Amygdala (tissue), 56 donors: ENCODE data around the gene OSTF1.

Experiments used
- DNase-seq, 56 donors: peaks; one replicate each; lab custom pipeline; 2025; lab: John Stamatoyannopoulos, UW

OSTF1 gene

GRCh38 chr9:75083188-75083970 is 4.9 kb upstream of the OSTF1 start:
- DNase-seq, result peak in 23 of 56 donors; percentile 8 to 54 (median 27)

DNA sequence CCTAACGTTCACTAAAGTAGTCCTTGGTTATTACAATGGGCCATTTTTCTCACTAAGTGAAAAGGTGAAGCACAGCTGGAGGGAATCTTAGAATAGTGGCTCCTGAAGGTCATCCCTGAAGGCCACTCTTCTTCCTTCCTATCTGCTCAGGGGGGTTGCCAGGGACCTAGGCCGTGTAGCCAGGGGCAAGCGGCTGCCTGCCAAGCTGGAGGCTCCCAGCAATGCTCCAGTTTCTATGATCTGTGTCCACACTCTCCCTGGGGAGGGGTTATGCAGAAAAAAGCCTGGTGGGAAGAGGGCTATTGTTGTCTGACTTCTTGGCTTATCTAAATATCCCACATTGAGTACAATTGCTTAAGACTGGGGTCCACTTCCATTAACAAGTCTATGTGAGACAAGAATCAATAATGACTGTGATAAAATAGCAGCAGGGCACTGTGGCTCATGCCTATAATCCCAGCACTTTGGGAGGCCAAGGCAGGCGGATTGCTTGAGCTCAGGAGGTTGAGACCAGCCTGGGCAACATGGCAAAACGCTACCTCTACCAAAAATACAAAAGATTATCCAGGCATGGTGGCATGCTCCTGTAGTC is 4.1 kb upstream of the OSTF1 start:
- peak in 1 of 56 donors; percentile 33 for DNase-seq

DNA sequence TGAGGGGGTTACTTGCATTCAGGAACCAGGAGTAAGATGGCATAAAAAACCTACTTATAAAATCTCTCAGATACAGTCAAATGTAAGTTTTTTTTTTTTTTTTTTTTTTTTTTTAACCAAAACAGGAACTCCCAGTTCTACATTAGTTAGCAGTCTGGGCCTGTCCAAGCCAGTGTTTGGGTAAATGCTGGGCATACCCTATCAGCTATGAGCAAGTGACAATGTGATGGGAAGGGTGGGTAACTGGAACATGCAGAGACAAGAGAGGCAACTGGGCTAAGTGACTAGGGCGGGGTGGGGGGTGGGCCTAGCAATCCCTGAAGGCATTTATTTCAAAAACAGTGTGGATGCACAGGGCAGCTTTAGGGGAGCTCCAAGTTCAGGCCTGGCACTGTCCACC is 2.7 kb upstream of the OSTF1 start:
- DNase-seq, result no peak

DNA sequence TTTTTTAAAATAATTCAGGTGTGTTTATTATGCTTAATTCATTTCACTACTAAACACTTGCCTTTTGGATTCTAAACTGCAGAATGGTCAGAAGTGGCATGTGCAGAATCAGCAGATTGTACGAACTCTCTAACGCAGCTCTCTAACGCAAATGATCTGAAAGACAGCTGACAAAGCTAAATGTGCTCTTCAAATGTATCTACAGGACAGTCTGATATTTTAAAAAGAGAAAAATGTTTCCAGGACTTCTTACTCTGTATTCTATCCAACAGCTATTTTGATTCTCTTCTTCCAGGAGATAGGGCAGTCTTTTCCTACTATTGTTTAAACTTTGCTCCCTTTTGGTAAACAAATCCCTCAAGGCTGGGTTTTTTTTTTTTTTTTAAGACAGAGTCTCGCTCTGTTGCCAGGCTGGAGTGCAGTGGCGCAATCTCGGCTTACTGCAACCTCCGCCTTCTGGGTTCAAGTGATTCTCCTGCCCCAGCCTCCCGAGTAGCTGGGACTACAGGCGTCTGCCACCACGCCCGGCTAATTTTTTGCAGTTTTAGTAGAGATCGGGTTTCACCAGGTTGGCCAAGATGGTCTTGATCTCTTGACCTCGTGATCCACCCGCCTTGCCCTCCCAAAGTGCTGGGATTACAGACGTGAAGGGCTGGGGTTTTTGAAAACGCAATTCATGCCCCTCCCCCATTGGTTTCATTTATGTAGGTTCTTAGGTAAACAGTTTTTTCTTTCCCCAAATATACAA is 1.6 kb upstream of the OSTF1 start:
- DNase-seq, result no peak

GRCh38 chr9:75087289-75087823 is 958 bp upstream of the OSTF1 start:
- DNase-seq, result peak in 3 of 56 donors; percentile 27 to 45 (median 43)

GRCh38 chr9:75088646-75089372 is 495 bp downstream of the OSTF1 start:
- DNase-seq, result peak in 23 of 56 donors; percentile 11 to 59 (median 30)

DNA sequence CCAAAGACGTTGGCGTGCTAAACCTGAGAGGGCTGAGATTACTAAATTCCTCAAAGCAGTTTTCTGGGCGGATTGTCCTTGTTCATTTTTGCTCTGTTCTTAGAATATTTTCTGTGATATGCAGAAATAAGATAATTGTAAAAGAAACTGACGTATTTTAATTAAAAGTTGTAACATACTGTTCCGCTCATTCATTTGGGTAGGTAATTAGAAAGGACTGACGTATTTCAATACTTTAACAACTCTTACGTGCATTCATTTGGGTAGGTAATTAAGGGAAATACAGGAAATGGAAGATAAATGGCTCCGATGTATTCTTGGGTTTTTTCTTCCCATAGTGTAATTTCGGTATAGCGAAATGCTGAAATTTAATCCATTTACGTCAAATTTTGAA is 1.1 kb downstream of the OSTF1 start:
- DNase-seq, result no peak

- no peak for DNase-seq
Observed at GRCh38 chr9:75090579-75090978, 2.3 kb downstream of the OSTF1 start.

DNA sequence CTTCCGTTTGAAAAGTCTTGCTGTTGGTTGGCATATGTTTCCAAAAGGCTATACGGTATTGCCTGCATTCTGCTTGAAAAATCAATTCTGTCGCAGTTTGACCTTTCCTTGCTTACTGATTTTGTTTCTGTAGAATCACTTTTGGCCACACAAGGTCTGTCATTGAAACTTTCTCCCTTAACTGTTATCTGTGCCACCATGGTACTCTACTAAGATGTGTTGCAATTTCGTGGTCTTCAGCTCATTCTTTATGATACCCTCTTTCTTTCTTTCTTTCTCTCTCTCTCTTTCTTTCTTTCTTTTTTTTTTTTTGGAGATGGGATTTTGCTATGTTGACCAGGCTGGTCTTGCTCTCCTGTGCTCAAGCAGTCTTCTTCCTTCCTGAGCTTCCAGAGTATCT is 4.5 kb downstream of the OSTF1 start:
- DNase-seq, result no peak

DNA sequence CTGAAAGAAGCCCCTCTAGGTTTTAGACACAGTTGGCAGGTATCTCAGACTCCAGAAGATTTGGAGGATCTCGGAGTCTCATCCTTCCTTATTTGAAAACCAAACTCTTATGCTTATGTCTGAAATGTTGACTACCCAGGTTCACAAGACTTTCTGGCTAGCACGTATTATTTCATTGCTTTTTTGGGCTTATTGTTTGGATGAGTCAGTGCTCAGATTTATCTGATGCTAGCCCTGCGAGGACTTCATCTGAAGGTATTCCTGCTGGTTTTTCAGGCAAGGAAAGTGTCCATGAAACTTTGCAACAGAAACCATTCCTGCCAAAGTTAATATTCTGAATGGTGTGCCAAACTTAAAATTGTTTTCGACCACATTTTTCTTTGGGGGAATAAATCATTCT is 8.5 kb downstream of the OSTF1 start:
- DNase-seq, result no peak

DNA sequence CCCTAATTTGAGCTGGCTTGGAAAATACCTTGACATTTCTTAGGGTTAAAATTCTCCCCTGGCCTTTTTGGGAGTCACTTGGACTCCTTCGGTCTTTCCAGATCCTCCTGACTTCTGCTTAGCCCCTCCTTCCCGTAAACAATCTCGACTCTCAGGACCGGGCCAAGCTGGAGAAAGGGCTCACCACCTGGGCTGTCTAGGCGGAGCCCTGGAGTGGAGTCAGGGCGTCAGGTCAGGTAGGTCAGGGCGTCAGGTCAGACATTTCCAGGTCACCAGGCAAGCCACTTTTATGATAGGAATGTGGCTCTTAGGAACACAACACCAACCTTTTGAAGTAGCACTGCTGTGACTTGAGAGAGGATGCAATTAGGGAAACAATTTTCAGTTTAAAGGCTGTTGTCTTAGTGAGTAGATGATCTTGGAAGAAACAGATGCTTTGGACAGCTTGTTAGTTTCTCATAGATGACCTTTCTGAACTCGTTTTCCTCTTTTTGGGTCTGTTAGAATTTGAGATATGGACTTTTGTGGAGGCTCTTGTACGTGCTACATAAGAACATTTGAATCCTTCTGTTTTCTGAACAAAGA is 12.8 kb downstream of the OSTF1 start:
- no peak for DNase-seq

- DNase-seq, result no peak
Observed at GRCh38 chr9:75102177-75102790, 14.0 kb downstream of the OSTF1 start.

GRCh38 chr9:75104607-75105006 is 16.3 kb downstream of the OSTF1 start:
- DNase-seq, result no peak

DNA sequence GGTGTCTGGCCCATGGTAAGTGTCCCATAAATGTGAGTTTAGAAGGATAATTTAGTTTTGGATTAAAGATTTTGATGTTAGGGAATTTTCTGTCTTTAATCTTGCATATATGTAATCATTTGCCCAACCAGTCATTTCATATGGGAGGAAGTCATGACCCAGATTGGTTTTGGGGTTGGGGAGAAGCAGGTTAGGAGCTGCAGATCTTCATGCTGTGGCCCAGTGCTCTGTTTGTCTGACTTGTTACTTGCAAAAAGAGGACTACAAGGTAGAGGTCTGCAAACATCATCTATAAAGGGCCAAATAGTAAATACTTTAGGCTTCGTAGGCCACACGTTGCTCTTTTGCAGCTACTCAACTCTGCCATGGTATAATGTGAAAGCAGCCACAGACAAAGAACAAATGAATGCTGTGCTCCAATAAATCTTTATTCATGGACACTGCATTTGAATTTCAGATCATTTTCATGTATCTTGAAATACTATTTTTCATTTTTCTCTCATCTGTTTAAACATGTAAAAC is 16.8 kb downstream of the OSTF1 start:
- DNase-seq, result no peak

DNA sequence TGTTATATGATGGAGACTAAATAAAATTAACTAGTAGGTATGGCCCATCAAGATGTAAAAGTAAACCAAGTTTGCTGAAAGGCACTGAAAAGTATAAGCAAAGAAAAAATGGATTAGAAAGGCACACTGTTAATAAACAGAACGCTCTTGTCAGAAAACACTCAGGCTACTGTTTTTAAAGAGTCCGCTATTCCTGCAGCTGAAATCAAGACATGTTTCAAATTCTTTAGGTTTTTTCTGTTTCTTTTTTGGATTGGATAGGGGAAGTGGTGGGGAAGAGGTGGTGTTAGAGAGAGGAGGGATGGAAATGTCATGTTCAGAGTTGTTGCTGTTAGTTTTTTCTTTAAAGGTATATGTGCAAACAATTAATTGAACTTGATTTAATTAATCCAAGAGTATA is 17.5 kb downstream of the OSTF1 start:
- no peak for DNase-seq

DNA sequence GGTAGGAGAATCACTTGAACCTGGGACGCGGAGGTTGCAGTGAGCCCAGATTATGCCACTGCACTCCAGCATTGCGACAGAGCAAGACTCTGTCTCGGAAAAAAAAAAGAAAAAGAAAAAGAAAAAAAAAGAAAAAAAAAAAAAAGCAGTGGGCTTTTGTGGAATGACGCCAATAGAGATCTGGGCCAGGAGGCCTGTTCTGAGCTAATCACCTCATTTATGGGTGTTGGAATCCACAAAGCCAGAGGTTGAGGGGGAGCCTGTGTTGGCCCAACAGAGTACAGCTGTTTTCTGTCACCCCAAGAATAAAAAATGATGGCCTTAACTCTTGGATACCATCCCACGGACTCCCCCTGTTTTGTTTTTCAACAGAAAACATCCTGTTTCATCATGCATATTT is 18.5 kb downstream of the OSTF1 start:
- no peak for DNase-seq

DNA sequence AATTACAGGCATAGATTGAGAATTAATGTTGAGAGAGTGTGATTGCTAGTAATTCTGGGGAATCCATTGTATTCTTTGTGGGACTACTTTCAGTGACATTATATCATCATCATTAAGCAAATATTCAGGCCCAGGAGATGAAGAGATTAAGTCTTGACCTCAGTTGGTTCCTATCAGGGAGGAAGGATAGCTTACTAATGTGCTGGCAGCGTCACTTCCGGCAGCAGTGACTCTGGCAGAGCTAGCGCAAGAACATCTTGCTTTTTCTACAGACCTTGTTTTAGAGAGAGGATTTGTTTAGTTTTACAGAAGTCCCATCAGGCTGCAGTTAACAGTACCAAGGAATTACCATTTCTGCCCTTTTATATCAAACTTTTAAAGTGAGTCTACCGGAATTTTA is 20.3 kb downstream of the OSTF1 start:
- peak in 1 of 56 donors; percentile 21 for DNase-seq

DNA sequence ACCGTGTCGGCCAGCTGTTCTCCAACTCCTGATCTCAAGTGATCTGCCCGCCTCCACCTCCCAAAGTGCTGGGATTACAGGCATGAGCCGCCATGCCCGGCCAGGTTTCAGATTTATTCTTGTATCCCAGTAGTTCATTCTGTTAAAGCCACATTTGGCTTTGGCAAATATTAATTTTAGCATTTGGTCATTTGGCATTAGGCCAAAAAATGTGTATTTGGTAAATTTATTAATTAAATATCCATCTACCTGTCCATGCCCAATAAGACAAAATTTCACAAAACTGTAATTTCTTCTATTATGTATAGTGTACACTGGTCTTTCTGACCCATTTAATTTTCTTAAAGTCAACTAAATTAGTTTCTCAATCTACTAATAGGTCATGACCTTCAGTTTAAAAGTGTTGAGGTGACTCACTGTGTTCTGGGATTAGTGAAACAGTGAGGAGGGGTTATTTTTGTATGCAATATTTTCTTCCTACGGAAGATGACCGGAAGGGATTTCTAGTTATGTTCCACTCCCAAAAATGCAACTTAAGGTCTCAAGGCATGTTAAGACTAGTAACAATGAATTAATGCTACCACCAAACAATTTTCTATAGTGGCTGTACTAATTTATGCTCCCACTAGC is 21.0 kb downstream of the OSTF1 start:
- no peak for DNase-seq

- no peak for DNase-seq
Observed at GRCh38 chr9:75111019-75111622, 22.8 kb downstream of the OSTF1 start.
